Muscle of leg (tissue), 11 donors: ENCODE measurements around the gene DLG2. TPM values are rescaled to one million over a fixed set of nuclear protein-coding genes. Genes with fewer than 3 reads are reported as not detected.

ENCODE experiments used
- DNase-seq: peaks from one replicate; pipeline ENCODE4 v3.0.0; 2013
- H3K27ac ChIP-seq: one replicate; pipeline ENCODE4 v1.5.1; 2013; ENCODE audit warnings: mild to moderate bottlenecking, low read length, control low read depth
- H3K27me3 ChIP-seq: one replicate; pipeline ENCODE4 v1.6.1; 2013; ENCODE audit warnings: low read length; ENCODE audit not compliant: control insufficient read depth, insufficient read depth
- H3K36me3 ChIP-seq: one replicate; pipeline ENCODE4 v1.6.1; 2013; ENCODE audit warnings: low read length; ENCODE audit not compliant: control insufficient read depth, insufficient read depth
- H3K4me1 ChIP-seq: one replicate; pipeline ENCODE4 v1.6.1; 2013; ENCODE audit warnings: low read length; ENCODE audit not compliant: control insufficient read depth, insufficient read depth
- H3K4me3 ChIP-seq: one replicate; pipeline ENCODE4 v1.5.1; 2013; ENCODE audit warnings: low read length, control low read depth
- H3K9me3 ChIP-seq: replicated peaks from 2 replicates; pipeline ENCODE4 v1.6.1; 2013; ENCODE audit warnings: low read depth, low read length; ENCODE audit not compliant: control insufficient read depth
- WGBS: methylation state at CpG from one replicate; pipeline ENCODE4 v1.1.5; 2013; ENCODE audit warnings: missing lambda C conversion rate; ENCODE audit not compliant: insufficient coverage; 5-methylcytosine and 5-hydroxymethylcytosine counted together
- polyA plus RNA-seq, 8 donors: library from polyadenylated mRNA; unstranded; fragments of 120-200 nt; gene quantifications; one replicate each; pipeline versions ENCODE4 v1.2.1 to v1.2.3, GENCODE V29; 2013; ENCODE audit warnings: inconsistent platforms in 1 of 8, low replicate concordance in 1 of 8; ENCODE audit not compliant: insufficient read length in 8 of 8, insufficient read depth in 1 of 8
- total RNA-seq: library from RNA; stranded (reverse); fragments of 120-200 nt; gene quantifications from one replicate; pipeline ENCODE4 v1.2.4, GENCODE V29; 2013

Gene DLG2
- total and polyA plus RNA-seq, 9 donors: 6.4 to 19.3 (median 11.0) TPM

DNA sequence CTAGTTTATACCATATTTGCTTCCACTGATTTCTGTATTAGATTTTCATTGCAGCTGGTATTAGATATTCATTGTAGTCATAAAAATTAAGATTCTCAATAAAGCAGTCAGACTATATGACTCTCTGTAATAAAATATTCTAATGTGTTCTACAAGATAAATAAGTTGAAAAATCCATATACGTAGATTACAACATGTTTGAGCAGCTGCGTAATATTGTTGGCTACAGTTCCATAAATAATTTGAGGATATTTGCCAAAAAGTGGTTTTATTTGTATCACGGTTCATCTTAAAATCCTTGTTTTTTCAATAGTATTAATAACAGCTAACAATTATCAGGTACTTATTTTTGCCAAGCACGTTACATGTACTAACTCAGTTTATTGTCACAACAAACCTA, 1672.4 kb downstream of the DLG2 start:
- Histone ChIP-seq H3K9me3 (no peaks in the 10 kb centered on the region), H3K27ac (no peak overlapping the region), H3K4me1 (no peaks in the 10 kb centered on the region), H3K4me3 (no peak overlapping the region), H3K36me3 (no peaks in the 10 kb centered on the region), H3K27me3 (no peaks in the 10 kb centered on the region)
- no CpG with 5 or more reads among the region's 4 CpGs for WGBS
- DNase-seq: peak; percentile 7

DNA sequence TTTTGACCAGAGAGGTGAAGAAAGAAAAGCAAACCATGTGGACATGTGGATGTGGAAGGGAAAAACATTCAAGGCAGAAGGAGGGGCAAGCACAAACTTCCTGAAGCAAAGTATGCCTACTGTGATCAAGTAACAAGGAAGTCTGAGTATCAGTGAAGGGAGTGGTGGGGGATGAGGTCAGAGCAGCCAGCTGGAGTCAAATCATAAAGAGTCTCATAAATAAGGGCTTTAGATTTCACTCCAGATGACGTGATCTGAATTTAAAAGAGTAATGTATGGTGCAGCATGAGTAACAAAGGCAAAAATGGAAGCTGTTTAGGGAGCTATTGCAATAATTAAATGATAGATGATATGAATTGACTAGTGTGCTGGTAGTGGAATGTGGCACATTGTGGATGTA, 1675.6 kb downstream of the DLG2 start:
- Histone ChIP-seq H3K4me1 (no peaks in the 10 kb centered on the region), H3K4me3 (no peak overlapping the region), H3K9me3 (no peaks in the 10 kb centered on the region), H3K27ac (no peak overlapping the region), H3K36me3 (no peaks in the 10 kb centered on the region), H3K27me3 (no peaks in the 10 kb centered on the region)
- WGBS: 0% methylated on average over 1 of the region's 1 CpG
- no peak for DNase-seq

DNA sequence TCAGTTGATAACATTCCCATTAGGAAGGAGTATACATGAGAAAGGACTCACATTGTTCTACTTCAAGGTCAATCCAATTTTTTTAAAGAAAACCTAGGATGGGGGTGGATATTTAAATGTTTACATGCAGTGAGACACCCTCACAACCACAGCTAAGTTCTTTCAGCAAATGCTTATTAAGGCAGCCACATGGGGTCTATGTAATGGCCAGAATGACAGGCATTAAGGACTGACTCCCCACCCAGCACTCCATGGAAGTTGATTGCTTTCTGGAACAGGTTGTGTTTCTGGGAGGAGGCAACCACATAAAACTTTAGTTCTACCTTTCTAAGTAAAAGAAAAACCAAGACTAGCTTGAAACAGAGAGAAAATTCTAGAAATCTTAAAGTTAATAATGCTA, 1678.9 kb downstream of the DLG2 start:
- H3K27me3 ChIP-seq: no peaks in the 10 kb centered on the region
- DNase-seq: no peak
- H3K36me3 ChIP-seq: no peaks in the 10 kb centered on the region
- no peak overlapping the region for H3K27ac ChIP-seq
- no peaks in the 10 kb centered on the region for H3K4me1 ChIP-seq
- no peaks in the 10 kb centered on the region for H3K9me3 ChIP-seq
- H3K4me3 ChIP-seq: no peak overlapping the region

DNA sequence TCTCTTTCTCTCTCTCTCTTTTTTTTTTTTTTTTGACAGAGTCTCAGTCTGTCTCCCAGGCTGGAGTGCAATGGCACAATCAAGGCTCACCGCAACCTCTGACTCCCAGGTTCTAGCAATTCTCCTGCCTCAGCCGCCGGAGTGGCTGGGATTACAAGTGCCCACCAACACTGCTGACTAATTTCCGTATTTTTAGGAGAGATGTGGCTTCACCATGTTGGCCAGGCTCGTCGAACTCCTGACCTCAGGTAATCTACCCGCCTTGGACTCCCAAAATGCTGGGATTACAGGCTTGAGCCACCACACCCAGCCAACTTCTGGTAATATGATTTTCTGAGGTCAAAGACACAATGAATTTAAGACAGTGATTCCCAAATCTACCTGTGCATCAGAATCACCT, 1681.2 kb downstream of the DLG2 start:
- 83% methylated on average over 4 of the region's 7 CpGs for WGBS
- Histone ChIP-seq H3K4me1 (no peaks in the 10 kb centered on the region), H3K36me3 (no peaks in the 10 kb centered on the region), H3K4me3 (no peak overlapping the region), H3K27me3 (no peaks in the 10 kb centered on the region), H3K9me3 (no peaks in the 10 kb centered on the region), H3K27ac (no peak overlapping the region)
- no peak for DNase-seq

DNA sequence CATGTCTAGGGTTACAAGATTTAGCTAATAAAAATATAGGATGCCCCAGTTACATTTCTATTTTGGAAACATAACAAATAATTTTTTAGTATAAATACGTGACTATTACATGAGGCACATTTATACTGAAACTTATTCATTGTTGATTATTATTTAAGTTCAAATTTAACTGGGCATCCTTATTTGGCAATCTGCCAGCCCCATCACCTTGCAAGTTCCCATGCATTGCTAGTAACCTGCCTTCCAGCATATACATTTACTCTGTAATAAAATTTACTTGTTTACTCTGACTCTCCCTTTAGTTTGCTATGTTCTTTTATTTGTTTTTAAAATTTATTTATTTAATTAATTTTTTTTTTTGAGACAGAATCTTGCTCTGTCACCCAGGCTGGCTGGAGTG, 1686.1 kb downstream of the DLG2 start:
- DNase-seq: no peak
- WGBS: no CpG with 5 or more reads among the region's 1 CpG
- no peak overlapping the region for H3K27ac ChIP-seq
- no peaks in the 10 kb centered on the region for H3K4me1 ChIP-seq
- no peaks in the 10 kb centered on the region for H3K9me3 ChIP-seq
- H3K4me3 ChIP-seq: no peak overlapping the region
- H3K36me3 ChIP-seq: no peaks in the 10 kb centered on the region
- no peaks in the 10 kb centered on the region for H3K27me3 ChIP-seq

DNA sequence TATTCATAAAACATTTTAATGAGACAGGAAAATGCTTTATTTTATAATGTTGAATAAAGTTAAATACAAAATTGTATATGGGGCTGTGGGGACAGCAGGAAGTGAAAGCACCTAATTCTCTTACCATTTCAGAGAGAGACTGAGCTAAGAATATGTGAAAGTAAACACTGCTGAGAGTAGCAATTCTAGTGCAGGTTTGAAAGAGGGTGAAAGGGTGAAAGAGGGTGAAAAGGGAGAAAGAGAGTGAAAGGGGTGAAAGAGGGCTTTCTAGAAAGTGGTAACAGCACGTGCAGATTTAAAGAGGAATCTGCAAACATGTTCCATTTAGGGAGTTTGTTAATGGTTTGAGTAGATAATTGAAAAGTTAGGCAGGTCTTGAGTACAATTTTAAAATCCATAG, 1689.0 kb downstream of the DLG2 start:
- Histone ChIP-seq H3K4me1 (no peaks in the 10 kb centered on the region), H3K36me3 (no peaks in the 10 kb centered on the region), H3K27me3 (no peaks in the 10 kb centered on the region), H3K27ac (no peak overlapping the region), H3K4me3 (no peak overlapping the region), H3K9me3 (no peaks in the 10 kb centered on the region)
- 50% methylated on average over 1 of the region's 1 CpG for WGBS
- no peak for DNase-seq

DNA sequence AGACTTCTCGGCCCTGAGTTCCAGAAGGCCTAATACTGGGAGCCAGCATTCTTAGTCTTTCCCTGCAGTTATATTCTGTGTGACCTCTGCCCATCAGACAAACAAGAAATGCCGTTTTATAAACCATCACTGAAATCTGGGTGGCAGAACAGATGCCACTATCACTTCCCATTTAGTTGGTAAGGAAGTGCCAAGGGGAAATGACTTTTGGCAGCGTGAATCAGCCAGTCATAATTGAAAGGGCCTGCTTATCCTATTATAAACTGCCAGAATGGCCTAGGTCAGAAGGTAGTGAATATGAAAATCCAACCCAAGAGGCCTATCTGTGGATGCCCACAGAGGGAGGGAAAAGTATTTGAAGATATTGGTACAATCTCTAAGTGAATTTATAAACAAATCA, 1694.1 kb downstream of the DLG2 start:
- H3K4me1 ChIP-seq: no peaks in the 10 kb centered on the region
- no peaks in the 10 kb centered on the region for H3K27me3 ChIP-seq
- WGBS: 100% methylated on average over 1 of the region's 3 CpGs
- no peaks in the 10 kb centered on the region for H3K9me3 ChIP-seq
- no peak for DNase-seq
- H3K4me3 ChIP-seq: no peak overlapping the region
- no peaks in the 10 kb centered on the region for H3K36me3 ChIP-seq
- H3K27ac ChIP-seq: no peak overlapping the region

DNA sequence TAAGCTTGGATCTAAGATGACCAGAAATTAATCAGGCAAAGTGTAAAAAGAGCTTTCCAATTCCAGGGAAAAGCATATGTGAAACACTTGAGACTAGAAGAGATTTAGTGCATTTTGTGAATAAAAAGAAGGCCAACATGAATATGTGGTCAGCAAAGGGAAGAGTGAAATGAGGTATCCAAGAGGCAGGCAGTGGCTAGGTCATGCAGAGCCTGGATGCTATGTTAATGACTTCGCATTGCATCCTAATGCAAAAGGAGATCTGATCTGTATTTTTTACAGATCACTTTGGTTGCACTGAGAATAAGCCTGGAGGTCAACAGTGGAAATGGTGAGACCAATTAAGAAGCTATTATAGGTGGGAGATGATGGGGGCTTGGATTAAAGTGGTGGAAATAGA, 1699.7 kb downstream of the DLG2 start:
- Histone ChIP-seq H3K4me3 (no peak overlapping the region), H3K27ac (no peak overlapping the region), H3K27me3 (no peaks in the 10 kb centered on the region), H3K9me3 (no peaks in the 10 kb centered on the region), H3K4me1 (no peaks in the 10 kb centered on the region), H3K36me3 (no peaks in the 10 kb centered on the region)
- no peak for DNase-seq
- 100% methylated on average over 1 of the region's 1 CpG for WGBS

DNA sequence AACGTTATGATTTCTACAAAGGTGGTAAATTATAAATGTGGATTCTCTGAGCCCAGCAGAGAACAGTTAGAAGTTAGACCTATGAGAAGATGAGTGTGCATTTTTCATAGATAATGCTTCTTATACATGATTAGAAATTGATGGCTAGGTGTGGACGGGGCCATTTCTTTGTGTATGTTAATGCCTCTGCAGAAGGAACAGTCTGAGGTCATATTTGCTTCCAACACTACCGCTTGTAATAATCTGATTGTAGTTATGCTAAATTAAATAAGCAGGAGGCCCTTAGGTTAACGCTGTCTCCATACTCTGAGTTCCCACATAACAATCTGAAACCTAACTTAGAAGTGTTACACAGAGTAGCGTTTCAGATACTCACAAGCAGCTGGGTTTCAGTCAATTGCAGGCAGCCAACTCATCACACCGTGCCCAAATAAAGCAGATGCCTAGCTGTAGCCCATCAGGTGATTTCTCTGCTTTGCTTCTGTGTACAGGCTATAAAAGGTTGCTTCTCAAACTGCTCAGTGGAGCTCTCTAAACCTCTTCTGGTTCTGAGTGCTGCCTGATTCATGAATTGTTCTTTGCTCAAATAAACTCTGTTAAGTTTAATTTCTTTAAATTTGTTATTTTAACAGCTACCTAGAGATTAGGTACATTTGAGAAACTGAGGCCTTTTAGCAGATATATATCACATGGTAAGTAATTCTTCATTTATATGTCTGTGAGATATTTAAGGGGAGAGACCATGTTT, 1702.2 kb downstream of the DLG2 start:
- Histone ChIP-seq H3K36me3 (no peaks in the 10 kb centered on the region), H3K4me1 (no peaks in the 10 kb centered on the region), H3K4me3 (no peak overlapping the region), H3K27me3 (no peaks in the 10 kb centered on the region), H3K9me3 (no peaks in the 10 kb centered on the region), H3K27ac (no peak overlapping the region)
- WGBS: 63% methylated on average over 2 of the region's 6 CpGs
- no peak for DNase-seq

DNA sequence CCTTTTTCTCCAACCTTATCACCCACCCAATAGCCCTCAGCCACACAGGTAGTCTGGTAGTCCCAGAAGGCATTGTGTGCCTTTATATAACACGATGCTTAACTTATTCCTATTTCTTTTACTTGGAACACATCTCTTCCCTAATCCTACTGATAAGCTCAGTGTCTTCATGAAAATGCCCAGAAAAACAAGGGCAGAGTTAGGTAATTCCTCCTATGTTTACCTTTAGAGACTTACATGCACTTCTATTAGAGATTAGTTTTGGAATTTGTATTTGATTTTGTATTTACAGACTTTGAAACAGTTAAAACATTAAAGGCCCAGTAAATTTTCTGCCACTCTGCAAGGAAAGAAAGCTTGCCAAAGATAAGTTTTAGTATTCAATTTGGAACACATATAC, 1703.2 kb downstream of the DLG2 start:
- H3K27ac ChIP-seq: no peak overlapping the region
- no peak for DNase-seq
- no peaks in the 10 kb centered on the region for H3K36me3 ChIP-seq
- no peaks in the 10 kb centered on the region for H3K27me3 ChIP-seq
- H3K4me3 ChIP-seq: no peak overlapping the region
- no peaks in the 10 kb centered on the region for H3K4me1 ChIP-seq
- WGBS: 20% methylated on average over 1 of the region's 1 CpG
- H3K9me3 ChIP-seq: no peaks in the 10 kb centered on the region

DNA sequence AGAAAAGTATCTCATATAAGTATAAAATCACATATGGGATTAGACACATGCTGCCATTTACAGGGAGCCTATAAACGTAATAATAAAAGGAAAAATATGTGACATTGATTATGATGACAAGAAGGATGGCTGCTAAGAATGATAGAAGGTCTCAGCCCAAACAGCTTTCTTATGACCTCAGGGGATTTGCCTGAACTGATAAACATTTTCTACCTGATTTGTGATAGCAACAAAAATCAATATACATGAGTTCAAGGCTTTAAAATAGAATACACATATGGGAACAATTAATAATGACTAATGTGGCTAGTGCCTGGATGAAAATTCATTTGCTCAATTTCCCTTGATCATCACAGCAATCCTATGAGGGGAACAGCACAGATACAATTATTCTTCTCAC, 1704.2 kb downstream of the DLG2 start:
- Histone ChIP-seq H3K27ac (no peak overlapping the region), H3K36me3 (no peaks in the 10 kb centered on the region)
- WGBS: no CpG with 5 or more reads among the region's 1 CpG

More for the DNA sequence above, 1704.2 kb downstream of the DLG2 start:
- DNase-seq: no peak
- Histone ChIP-seq H3K27me3 (no peaks in the 10 kb centered on the region), H3K4me1 (no peaks in the 10 kb centered on the region), H3K9me3 (no peaks in the 10 kb centered on the region), H3K4me3 (no peak overlapping the region)
